Measurements from ENCODE around the gene LEMD1. TPM values are rescaled to one million over a fixed set of nuclear protein-coding genes. Genes with fewer than 3 reads are reported as not detected.
A peak's percentile ranks its signal among the peaks of the same experiment; 100 is the strongest.

The LEMD1 gene
- total RNA-seq (2014; rRNA removed; shearing (Covaris generic)) = 0.74 TPM in 1 of 2 replicates, not detected in the other

DNA sequence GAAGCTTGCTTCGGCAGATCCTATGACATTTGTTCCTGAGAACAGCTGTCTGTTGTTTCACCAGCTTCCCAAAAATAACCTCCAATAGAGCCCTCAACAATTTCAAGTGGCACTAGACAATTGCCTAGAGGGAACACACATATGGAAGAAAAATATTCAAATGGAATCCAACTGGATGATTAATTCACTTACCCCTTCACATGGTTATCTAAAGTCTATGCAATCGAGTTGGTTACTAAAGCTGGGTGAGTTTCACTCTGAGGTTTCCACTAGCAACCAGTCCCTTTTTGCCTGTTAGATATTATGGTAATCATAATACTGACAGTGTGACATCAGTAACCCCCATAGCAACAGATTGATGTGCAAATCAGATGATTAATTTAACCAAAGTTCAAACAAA is at the start of gene LEMD1:
LEMD1 (minus strand) TSS at position 259 of the 400 bp plus-strand sequence. CDS start 1,520 bp downstream, outside the sequence.
- DNase-seq (ENCODE audit: low read depth) = no peak

DNA sequence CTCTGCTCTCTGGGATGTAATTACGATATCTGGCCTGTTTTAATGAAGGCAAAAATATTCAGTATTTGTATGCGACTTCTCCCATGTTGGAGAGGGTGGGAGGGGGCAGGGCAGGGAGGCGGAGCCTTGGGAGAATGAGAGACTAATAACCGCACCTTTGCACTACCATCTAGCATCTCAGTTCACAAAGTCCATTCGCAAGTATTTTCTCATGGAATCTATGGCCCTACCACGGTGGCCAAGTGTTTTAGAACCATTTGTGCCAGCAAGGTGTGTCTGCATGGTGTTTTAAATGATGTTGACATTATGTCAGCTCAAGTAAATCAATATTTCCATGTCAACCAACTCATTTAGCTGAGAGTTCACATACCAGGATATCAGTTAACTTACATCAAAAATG is 48.3 kb upstream of the LEMD1 start:
- DNase-seq (ENCODE audit: low read depth) = no peak

- no peak for DNase-seq (ENCODE audit: low read depth)
Observed at GRCh38 chr1:205466595-205467220, 44.9 kb upstream of the LEMD1 start.

DNA sequence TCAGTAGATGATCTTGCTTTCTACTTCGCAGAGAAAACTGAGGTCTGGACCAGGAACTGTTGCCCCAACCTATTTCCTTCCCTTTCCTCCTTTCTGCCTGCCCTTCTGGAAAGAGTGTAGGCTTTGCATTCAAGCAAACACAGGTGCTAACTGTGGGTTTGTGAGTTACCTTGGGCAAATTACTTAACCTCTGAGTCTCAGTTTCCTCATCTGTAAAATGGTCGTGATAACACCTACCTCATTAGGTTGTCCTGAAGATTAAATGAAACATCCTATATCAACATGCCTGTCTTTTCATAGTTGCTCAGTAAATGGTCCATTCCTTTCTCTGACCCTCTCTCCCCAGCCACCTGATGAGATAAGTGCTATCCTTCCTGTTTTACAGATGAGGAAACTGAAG is 43.5 kb upstream of the LEMD1 start:
- DNase-seq (ENCODE audit: low read depth) = no peak

DNA sequence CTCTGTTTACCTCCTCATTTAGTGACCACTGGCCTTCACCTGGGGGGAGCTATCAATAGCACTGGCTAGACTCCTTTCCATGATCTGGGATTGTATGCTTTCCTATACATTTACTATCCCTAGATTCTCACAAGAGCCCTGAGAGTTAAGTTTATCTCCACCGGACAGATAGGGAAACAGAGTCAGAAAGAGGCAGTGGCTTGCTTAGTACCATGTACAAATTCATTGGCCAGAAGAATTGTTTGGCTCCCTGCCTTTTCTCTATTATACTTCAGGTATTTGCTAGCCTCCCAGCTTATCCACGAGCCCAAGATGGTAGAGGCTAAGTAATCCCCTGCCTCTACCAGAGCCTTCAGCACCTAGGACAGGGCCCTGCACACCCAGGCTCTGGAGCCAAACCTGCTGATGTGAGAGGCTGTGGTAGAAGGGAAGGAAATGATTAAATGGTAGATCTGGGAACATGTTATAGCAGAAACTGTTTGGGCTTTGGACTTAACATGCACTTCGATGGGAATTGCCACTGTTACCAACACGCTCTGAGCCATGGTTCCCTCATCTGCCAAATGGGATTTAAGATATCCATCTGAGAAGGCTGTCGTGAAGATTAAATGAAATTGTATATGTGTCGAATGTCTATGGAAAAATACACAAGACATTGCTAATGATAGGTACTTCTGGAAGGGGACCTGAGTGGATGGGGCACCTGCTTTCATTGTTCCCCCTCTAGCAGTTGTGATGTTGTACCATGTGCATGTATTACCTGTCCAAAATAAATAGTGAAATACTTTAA is 37.1 kb upstream of the LEMD1 start:
- DNase-seq (ENCODE audit: low read depth) = peak; percentile 74

- peak; percentile 25 for DNase-seq (ENCODE audit: low read depth)
Observed at GRCh38 chr1:205456868-205457745, 35.3 kb upstream of the LEMD1 start.

DNA sequence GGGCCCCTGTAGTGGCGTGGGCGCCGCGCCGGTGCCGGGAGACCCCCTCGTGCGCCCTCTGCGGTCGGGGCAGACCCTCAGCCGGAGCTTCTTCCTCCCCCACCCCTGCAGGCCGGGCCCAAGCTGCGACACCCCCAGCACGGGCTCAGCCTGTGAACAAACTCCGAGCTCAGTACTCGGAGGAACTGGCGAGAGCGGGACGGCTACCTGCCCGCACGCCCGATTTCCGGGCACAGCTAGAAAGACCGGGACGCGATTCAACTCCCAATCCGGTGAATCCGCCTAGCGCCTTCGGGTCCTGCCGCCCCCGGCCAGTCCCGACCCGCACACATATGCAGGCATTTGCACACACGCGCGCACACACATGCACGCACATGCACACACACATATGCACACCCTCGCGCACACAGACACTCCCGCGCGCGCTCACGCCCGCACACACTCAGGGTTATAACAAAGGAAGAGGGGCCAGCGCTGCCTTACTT is 34.6 kb upstream of the LEMD1 start:
- DNase-seq (ENCODE audit: low read depth) = peak; percentile 37

GRCh38 chr1:205455581-205456382 is 33.9 kb upstream of the LEMD1 start, which contains the start of gene BLACAT1:
Gene BLACAT1 (minus strand): TSS chr1:205456045.
- no peak for DNase-seq (ENCODE audit: low read depth)

GRCh38 chr1:205454903-205455335 is 33.1 kb upstream of the LEMD1 start:
- DNase-seq (ENCODE audit: low read depth) = no peak

DNA sequence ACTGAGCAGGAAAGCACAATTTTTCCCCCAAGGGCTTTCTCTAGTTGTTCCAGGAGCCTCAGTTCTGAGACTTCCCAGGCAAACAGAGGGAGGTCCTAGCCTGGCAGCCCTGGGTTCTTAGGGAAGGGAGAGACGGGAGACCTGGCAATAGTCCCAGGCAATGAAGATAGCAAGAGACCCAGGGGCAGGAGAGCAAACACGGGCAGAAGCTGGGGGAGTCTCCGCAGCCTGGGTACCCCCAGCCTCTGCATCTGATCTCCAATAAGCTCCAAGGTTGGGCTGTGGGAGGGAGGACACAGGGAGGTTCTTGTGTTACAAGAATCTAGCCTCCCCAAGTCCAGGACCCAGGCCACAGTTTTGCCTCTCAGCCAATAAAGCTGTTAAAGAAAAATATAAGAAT is 31.6 kb upstream of the LEMD1 start:
- no peak for DNase-seq (ENCODE audit: low read depth)

DNA sequence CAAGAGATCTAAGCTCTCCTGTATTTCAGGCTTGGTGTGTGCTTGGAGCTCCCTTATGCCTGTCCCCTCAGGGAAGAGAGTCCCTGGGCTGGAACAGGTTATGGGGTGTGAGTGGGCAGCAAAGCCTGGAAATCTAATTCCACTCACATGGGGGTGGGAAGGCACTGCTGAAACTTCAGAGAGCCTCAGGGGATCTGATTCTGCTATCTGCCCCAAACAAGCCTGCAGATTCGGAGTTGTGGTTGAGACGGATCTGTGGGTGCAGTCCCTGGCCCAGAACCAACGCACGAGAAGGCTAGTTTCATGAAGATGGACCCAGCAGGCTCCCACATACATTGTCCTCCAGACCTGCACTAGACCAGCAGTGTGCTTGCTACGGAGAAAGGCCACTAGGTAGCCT is 31.1 kb upstream of the LEMD1 start:
- no peak for DNase-seq (ENCODE audit: low read depth)

GRCh38 chr1:205452364-205452763 is 30.5 kb upstream of the LEMD1 start:
- no peak for DNase-seq (ENCODE audit: low read depth)

- DNase-seq (ENCODE audit: low read depth) = no peak
Observed at GRCh38 chr1:205451759-205452164, 29.9 kb upstream of the LEMD1 start.

DNA sequence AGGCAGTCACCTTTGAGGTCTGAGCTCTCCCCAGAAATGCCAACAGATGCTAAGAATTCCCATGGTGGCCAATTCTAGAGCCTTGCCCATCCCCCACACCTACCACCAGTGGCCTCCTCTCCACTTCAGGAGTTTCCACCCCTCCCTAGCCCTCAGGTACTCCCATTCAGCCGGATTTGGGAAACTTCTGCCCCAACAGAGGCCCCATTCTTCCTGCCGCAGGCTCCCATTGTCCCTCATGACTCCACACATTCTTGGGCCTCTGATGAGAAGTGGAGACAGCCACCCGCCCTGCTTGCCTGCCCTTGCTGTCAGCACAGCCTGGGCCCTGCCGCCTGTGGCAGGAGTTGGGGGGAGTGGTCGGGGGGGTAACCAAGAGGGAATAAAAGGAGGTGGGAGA is 29.3 kb upstream of the LEMD1 start:
- DNase-seq (ENCODE audit: low read depth) = no peak

- DNase-seq (ENCODE audit: low read depth) = peak; percentile 44
Observed at GRCh38 chr1:205450448-205450847, 28.6 kb upstream of the LEMD1 start.

- DNase-seq (ENCODE audit: low read depth) = peak; percentile 93
Observed at GRCh38 chr1:205449750-205450443, 28.0 kb upstream of the LEMD1 start.

GRCh38 chr1:205449254-205449749 is 27.4 kb upstream of the LEMD1 start:
- no peak for DNase-seq (ENCODE audit: low read depth)

GRCh38 chr1:205448540-205449253 is 26.8 kb upstream of the LEMD1 start:
- DNase-seq (ENCODE audit: low read depth) = no peak

DNA sequence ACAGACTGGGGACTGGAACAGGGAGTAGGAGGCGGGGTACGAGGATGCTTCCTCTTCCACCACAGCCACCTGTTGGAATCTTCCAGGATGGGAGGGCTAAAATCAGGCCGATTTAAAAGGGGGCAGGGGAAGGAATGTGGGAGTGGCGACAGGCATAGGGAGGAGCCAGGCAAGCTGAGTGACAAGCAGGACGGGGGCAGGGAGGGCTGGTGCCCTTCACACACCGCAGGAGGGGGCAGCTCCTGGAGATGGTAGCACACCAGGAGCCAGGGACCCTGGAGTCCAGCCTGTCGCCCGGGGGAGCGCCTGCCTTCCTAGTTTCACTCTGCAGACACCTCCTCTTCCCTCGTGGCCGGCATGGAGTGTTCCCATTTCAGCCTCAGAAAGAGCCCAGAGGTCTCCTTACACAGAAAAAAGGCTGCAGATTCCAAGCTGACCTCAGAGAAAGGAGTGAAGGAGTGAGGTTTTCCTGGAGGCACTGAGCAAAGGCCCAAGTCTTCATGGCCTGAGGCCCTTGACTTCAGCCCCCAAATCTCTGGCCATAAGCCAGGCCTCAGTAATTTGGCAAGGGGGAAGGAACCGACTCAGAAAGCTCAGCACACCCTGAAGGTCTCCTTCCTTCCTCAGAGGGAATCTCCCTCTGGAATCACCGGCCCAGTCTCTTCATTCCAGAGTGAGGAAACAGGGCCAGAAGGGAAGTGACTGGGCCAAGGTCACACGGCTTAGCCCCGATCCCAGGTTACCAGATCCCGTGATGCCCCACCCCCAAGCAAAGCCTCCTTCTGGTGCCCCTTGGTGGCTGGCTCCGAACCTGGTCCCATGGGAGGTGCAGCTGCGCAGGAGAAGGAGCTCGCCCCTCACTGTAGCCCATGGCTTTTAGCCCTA is 25.8 kb upstream of the LEMD1 start:
- DNase-seq (ENCODE audit: low read depth) = no peak
